Smooth muscle cell (in vitro differentiated cells): ENCODE data around the gene ACR. TPM values are rescaled to one million over a fixed set of nuclear protein-coding genes. Genes with fewer than 3 reads are reported as not detected.
A peak's percentile ranks its signal among the peaks of the same experiment; 100 is the strongest.

ENCODE experiments used
- DNase-seq: peaks from one replicate; lab custom pipeline; 2025; ENCODE audit not compliant: unreplicated experiment; lab: John Stamatoyannopoulos, UW
- H2AFZ ChIP-seq: fragments of 200-600 bp; sonication (generic); 2 replicates; pipeline ENCODE4 v1.6.0; 2016; ENCODE audit warnings: antibody characterized with exemption, low read depth, mild to moderate bottlenecking
- H3F3A ChIP-seq: fragments of 200-600 bp; sonication (generic); 2 replicates; pipeline ENCODE4 v1.6.0; 2017; ENCODE audit warnings: antibody characterized with exemption, low read depth
- H3K27ac ChIP-seq: fragments of 200-600 bp; sonication (generic); 2 replicates; pipeline ENCODE4 v1.5.1; 2016; ENCODE audit warnings: low read depth, mild to moderate bottlenecking
- H3K27me3 ChIP-seq: fragments of 200-600 bp; sonication (generic); 2 replicates; pipeline ENCODE4 v1.6.1; 2016; ENCODE audit warnings: low read depth, mild to moderate bottlenecking
- H3K36me3 ChIP-seq: fragments of 200-600 bp; sonication (generic); 2 replicates; pipeline ENCODE4 v1.5.1; 2016; ENCODE audit warnings: low read depth
- H3K4me1 ChIP-seq: fragments of 200-600 bp; sonication (generic); 2 replicates; pipeline ENCODE4 v1.5.1; 2016; ENCODE audit warnings: low read depth
- H3K4me2 ChIP-seq: fragments of 200-600 bp; sonication (generic); 2 replicates; pipeline ENCODE4 v1.6.0; 2016; ENCODE audit warnings: mild to moderate bottlenecking
- H3K4me3 ChIP-seq: fragments of 200-600 bp; sonication (generic); 2 replicates; pipeline ENCODE4 v1.5.1; 2016; ENCODE audit warnings: mild to moderate bottlenecking
- H3K79me2 ChIP-seq: fragments of 200-600 bp; sonication (generic); 2 replicates; pipeline ENCODE4 v1.6.0; 2016; ENCODE audit warnings: low read depth, mild to moderate bottlenecking
- H3K9ac ChIP-seq: fragments of 200-600 bp; sonication (generic); 2 replicates; pipeline ENCODE4 v1.6.0; 2016; ENCODE audit warnings: low read depth
- H3K9me3 ChIP-seq: fragments of 200-600 bp; sonication (generic); replicated peaks from 2 replicates; pipeline ENCODE4 v1.5.1; 2016; ENCODE audit warnings: low read depth
- H4K20me1 ChIP-seq: fragments of 200-600 bp; sonication (generic); 2 replicates; pipeline ENCODE4 v1.6.0; 2016; ENCODE audit warnings: low read depth
- CTCF ChIP-seq: fragments of 200-600 bp; sonication (generic); IDR thresholded peaks from 2 replicates; pipeline ENCODE4 v1.5.1; 2017; ENCODE audit warnings: borderline replicate concordance, mild to moderate bottlenecking, antibody characterized with exemption; ENCODE audit not compliant: insufficient read depth, poor library complexity, severe bottlenecking
- WGBS: methylation state at CpG from one replicate; pipeline ENCODE4 v1.1.7; 2016; ENCODE audit warnings: low lambda C conversion rate; 5-methylcytosine and 5-hydroxymethylcytosine counted together
- polyA plus RNA-seq: library from polyadenylated mRNA; unstranded; fragments of >200 nt; fragmentation: Nextera tagmentation; extraction: Ambion mirVana; gene quantifications from 2 replicates; pipeline ENCODE4 v1.2.1, GENCODE V29; 2016
- total RNA-seq: library from RNA; depleted of rRNA; stranded (reverse); fragments of >200 nt; gene quantifications from 2 replicates; pipeline ENCODE4 v1.2.3, GENCODE V29; 2014

ACR gene
- total and polyA plus RNA-seq, 2 experiments from 2014 or later: 0.27 TPM; not detected in 1

- Histone ChIP-seq H2AFZ (no peak overlapping the region), H3K4me1 (no peaks in the 10 kb centered on the region), H3K27me3 (peaks cover 20% of the 10 kb centered on the region), H3K4me2 (no peak overlapping the region), H3F3A (no peaks in the 10 kb centered on the region), H3K36me3 (no peaks in the 10 kb centered on the region), H3K9ac (no peak overlapping the region), H3K9me3 (no peaks in the 10 kb centered on the region), H4K20me1 (peaks cover 8% of the 10 kb centered on the region), H3K4me3 (no peak overlapping the region), H3K79me2 (no peaks in the 10 kb centered on the region), H3K27ac (no peak overlapping the region)
- no peak for DNase-seq
- no peak for TF ChIP-seq CTCF
- 92% methylated on average over 25 of the region's 54 CpGs for WGBS
Observed at GRCh38 chr22:50730013-50730891, 7.8 kb upstream of the ACR start.

GRCh38 chr22:50730941-50731661 lies 6.9 kb upstream of the ACR start:
- Histone ChIP-seq H3K9ac (no peak overlapping the region), H3K27ac (no peak overlapping the region), H3K27me3 (peaks cover 29% of the 10 kb centered on the region), H3K4me1 (no peaks in the 10 kb centered on the region), H4K20me1 (peaks cover 8% of the 10 kb centered on the region), H3K36me3 (no peaks in the 10 kb centered on the region), H2AFZ (no peak overlapping the region), H3K9me3 (no peaks in the 10 kb centered on the region), H3K79me2 (no peaks in the 10 kb centered on the region), H3K4me2 (no peak overlapping the region), H3K4me3 (no peak overlapping the region), H3F3A (no peaks in the 10 kb centered on the region)
- no peak for TF ChIP-seq CTCF
- DNase-seq: no peak
- WGBS: 42% methylated on average over 26 of the region's 76 CpGs

GRCh38 chr22:50731811-50732624 lies 6.0 kb upstream of the ACR start:
- no peaks in the 10 kb centered on the region for H3F3A ChIP-seq
- H3K4me1 ChIP-seq: no peaks in the 10 kb centered on the region
- WGBS: 38% methylated on average over 22 of the region's 32 CpGs
- H3K9me3 ChIP-seq: no peaks in the 10 kb centered on the region
- H3K9ac ChIP-seq: no peak overlapping the region
- H4K20me1 ChIP-seq: peaks cover 8% of the 10 kb centered on the region
- DNase-seq: no peak
- peak; percentile 76 for TF ChIP-seq CTCF
- no peaks in the 10 kb centered on the region for H3K79me2 ChIP-seq
- H2AFZ ChIP-seq: no peak overlapping the region
- H3K36me3 ChIP-seq: no peaks in the 10 kb centered on the region
- H3K4me2 ChIP-seq: peak overlapping the region; percentile 28
- H3K27ac ChIP-seq: no peak overlapping the region
- H3K27me3 ChIP-seq: peaks cover 38% of the 10 kb centered on the region
- H3K4me3 ChIP-seq: no peak overlapping the region
